NT2/D1 (cell line): Measurements from ENCODE around the gene SLC9A2.

ENCODE experiments used
- DNase-seq: peaks from one replicate; pipeline ENCODE4 v3.0.0-alpha.2; 2011; ENCODE audit warnings: low read depth, low spot score
- H3K27me3 ChIP-seq: 2 replicates; pipeline ENCODE4 v1.6.0; 2011; ENCODE audit warnings: mild to moderate bottlenecking; ENCODE audit not compliant: insufficient read length, insufficient read depth
- H3K36me3 ChIP-seq: 2 replicates; pipeline ENCODE4 v1.6.1; 2011; ENCODE audit warnings: mild to moderate bottlenecking, low read length, mixed read lengths; ENCODE audit not compliant: insufficient read depth, insufficient read length
- H3K4me1 ChIP-seq: 2 replicates; pipeline ENCODE4 v1.5.1; 2011; ENCODE audit not compliant: insufficient read depth, insufficient read length
- H3K4me3 ChIP-seq: 2 replicates; pipeline ENCODE4 v1.5.1; 2011; ENCODE audit warnings: low read depth; ENCODE audit not compliant: insufficient read length
- H3K9ac ChIP-seq: 2 replicates; pipeline ENCODE4 v1.6.0; 2011; ENCODE audit warnings: low read depth; ENCODE audit not compliant: insufficient read length
- H3K9me3 ChIP-seq: 2 replicates; pipeline ENCODE4 v1.5.1; 2011; ENCODE audit warnings: mild to moderate bottlenecking, low read length; ENCODE audit not compliant: insufficient read depth
- SUZ12 ChIP-seq: IDR thresholded peaks from 2 replicates; pipeline ENCODE4 v1.6.1; 2011; ENCODE audit not compliant: insufficient read length, insufficient read depth; ENCODE audit errors: extremely low read depth
- YY1 ChIP-seq: IDR thresholded peaks from 2 replicates; pipeline ENCODE4 v1.6.1; 2011; ENCODE audit not compliant: insufficient read length, insufficient read depth
- ZNF274 ChIP-seq: IDR thresholded peaks from 2 replicates; pipeline ENCODE4 v1.6.1; 2011; ENCODE audit warnings: mild to moderate bottlenecking, low read depth, low read length

SLC9A2 gene

DNA sequence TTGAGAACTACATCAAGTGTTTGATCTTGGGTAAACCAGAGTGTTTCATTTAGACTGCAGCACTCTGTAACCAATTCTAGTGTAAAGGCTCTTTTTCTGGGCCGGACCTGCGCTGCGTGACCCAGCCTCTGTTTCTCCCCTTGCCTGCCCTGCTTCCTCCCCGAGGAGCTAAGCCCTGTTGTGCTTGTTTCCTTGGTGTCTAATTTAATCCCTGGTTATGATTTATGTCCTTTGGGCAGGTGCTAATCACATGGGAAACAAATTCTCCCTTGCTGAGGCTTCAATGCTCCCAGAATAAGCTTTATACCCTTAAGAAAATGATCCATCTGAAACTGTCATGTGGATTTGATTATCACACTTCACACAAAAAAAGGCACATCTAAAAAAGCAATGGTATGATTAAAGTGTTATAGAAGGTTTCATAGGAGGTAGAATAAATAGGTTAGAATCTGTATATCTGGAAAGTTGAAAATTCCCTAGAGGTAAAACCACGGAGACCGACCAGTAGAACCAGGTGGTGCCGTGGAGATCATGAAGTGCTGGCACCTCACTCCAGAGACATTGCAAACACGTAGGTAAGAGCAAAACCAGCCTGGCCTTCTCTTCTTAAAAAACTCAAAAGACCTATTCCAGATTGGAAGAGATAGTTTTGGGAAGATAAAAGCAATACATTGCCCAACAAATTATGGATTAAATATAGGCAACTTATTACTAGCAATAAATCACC, 31.0 kb upstream of the SLC9A2 start:
- TF ChIP-seq ZNF274 (no peak), SUZ12 (no peak), YY1 (no peak)
- Histone ChIP-seq H3K9ac (no peak overlapping the region), H3K4me3 (no peak overlapping the region), H3K36me3 (no peaks in the 10 kb centered on the region), H3K27me3 (no peaks in the 10 kb centered on the region), H3K9me3 (peaks cover 12% of the 10 kb centered on the region; the same call in 1 of the 2 replicates), H3K4me1 (no peaks in the 10 kb centered on the region)
- no peak for DNase-seq

DNA sequence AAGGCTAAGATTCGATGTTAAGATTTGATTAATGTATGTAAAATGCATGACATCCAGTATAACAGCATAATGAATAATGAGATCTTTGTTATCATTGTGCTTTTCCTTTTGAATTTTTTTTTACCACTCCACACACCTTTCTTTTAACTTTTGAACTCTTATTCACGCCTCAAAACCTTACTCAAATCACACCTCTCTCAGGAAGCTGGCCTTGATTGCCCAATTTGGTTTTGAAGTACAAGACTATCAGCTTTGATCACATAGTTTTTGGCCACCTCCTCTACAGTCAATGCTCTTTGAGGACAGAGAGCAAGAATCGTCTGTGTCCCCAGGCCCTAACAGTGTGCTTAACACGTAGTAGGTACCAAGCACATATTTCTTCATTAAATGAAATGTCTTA, 29.9 kb upstream of the SLC9A2 start:
- Histone ChIP-seq H3K4me1 (no peaks in the 10 kb centered on the region), H3K9ac (no peak overlapping the region), H3K4me3 (no peak overlapping the region), H3K27me3 (no peaks in the 10 kb centered on the region), H3K36me3 (no peaks in the 10 kb centered on the region), H3K9me3 (peaks cover 8% of the 10 kb centered on the region; the same call in 1 of the 2 replicates)
- DNase-seq, result no peak
- TF ChIP-seq YY1 (no peak), SUZ12 (no peak), ZNF274 (no peak)

DNA sequence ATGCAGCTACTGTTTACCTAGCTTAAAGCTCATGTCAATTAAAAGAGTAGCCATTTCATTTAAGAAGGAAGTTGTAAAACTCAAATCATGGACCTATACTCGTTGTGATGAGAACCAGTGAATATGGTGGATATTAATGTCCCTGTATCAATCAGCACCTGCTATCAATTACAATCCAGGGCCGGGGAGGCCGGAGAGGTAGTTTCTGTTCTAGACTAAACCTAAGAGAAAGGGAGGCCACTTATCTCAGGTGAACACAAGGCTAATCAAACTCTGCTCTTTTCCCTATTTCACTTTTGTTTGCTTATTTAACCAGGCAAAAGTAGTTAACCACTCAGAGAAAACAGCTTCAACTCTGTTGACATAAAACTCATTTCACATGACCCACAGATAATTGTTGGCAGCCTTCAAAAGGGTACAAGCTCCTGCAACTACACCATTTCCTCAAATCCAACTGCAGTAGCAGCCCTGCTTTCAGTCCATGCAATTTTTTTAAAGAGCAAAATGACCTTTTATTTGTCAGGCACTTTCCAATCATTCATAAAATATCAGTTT, 27.8 kb upstream of the SLC9A2 start:
- TF ChIP-seq SUZ12 (no peak), ZNF274 (no peak), YY1 (no peak)
- no peak overlapping the region for H3K9ac ChIP-seq
- H3K9me3 ChIP-seq, result no peaks in the 10 kb centered on the region
- H3K27me3 ChIP-seq, result no peaks in the 10 kb centered on the region
- no peaks in the 10 kb centered on the region for H3K36me3 ChIP-seq
- H3K4me1 ChIP-seq, result no peaks in the 10 kb centered on the region
- no peak for DNase-seq
- H3K4me3 ChIP-seq, result no peak overlapping the region

DNA sequence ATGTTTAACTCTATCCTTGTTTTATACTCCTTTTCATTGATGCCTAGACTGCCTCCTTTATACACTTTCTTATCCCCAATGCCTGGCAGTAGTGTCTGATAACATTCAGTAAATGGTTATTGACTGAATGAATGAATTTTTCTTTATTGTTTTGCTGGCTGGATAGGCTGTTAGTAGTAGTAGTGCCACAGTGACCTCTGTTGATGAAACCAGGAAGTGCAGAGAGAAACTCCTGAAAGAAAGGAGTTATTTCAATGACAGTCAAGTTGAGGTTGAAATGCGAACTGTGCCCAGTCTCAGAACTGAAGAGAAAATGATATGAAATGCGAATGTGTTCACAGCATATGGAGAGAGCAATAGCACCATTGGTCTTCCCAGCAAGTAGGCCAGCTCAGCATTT, 26.8 kb upstream of the SLC9A2 start:
- TF ChIP-seq YY1, result no peak
- TF ChIP-seq ZNF274, result no peak
- no peak for TF ChIP-seq SUZ12
- Histone ChIP-seq H3K36me3 (no peaks in the 10 kb centered on the region), H3K9ac (no peak overlapping the region), H3K27me3 (no peaks in the 10 kb centered on the region), H3K9me3 (no peaks in the 10 kb centered on the region), H3K4me3 (no peak overlapping the region), H3K4me1 (no peaks in the 10 kb centered on the region)
- no peak for DNase-seq

DNA sequence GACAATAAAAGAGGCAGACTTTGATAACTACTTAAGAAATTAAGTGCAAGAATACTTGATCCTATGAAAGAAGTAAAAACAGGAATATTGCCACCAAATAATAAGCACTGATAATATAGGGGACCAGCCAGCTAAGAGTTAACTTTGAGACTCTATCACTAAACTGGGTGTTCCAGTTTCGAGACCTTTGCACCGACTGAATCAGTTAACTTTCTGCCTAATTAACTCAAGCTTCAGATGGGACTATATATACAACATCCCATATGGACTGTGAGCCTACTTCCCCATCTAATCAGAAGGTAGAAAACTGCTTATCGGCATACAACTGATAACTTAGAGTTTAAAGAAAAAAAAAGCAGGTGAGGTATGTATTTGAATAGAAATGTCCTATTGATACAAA, 25.8 kb upstream of the SLC9A2 start:
- H3K36me3 ChIP-seq, result no peaks in the 10 kb centered on the region
- DNase-seq, result no peak
- TF ChIP-seq YY1 (no peak), ZNF274 (no peak), SUZ12 (no peak)
- no peaks in the 10 kb centered on the region for H3K4me1 ChIP-seq
- H3K4me3 ChIP-seq, result no peak overlapping the region
- H3K9ac ChIP-seq, result no peak overlapping the region
- H3K9me3 ChIP-seq, result no peaks in the 10 kb centered on the region
- H3K27me3 ChIP-seq, result no peaks in the 10 kb centered on the region

DNA sequence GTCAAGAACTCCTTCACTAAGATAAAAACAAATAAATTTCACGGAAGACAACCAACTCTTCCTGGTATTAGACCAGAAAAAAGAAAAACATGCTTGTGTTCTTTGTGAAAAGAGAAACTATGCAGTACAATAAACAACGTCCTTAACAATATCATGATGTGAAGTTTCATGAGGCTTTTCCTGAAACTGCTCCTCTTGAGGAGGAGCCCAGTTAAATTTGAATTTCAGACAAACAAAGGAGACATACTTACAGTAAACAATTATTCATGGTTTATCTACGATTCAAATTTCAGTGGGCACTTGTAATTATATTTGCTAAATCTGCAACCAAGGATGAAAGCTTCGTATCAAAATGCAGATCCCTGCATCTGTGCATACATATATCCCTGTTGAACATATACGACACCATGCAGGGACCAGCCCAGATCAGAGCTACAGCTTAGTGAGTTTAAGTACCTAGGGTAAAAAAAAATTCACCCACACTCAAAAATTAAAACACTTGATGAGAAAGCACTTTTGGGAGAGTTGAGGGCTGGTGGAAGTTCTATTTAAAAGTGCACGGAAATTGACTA, 24.8 kb upstream of the SLC9A2 start:
- no peaks in the 10 kb centered on the region for H3K9me3 ChIP-seq
- H3K36me3 ChIP-seq, result no peaks in the 10 kb centered on the region
- no peaks in the 10 kb centered on the region for H3K4me1 ChIP-seq
- H3K4me3 ChIP-seq, result no peak overlapping the region
- no peak for DNase-seq
- no peak for TF ChIP-seq ZNF274
- TF ChIP-seq SUZ12, result no peak
- TF ChIP-seq YY1, result no peak
- H3K9ac ChIP-seq, result no peak overlapping the region
- no peaks in the 10 kb centered on the region for H3K27me3 ChIP-seq

DNA sequence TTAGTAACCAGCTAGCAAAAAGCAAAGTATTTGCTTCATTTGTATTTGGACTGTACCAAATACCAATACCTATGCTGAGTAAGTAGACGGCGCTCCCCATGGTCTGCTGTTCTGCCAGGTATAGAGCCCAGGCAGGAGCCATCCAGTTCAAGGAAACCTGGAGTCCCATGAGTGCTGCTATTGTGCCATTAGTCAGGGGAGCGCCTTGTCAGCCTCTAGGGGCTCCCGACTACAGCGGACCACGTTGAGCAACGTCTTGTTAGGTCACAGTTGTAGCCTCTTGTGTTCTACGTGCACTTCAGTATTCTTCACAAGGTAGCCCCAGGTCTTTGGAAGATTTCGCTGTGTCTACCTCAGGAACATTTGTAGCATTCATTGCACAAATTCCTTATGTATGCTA, 21.6 kb upstream of the SLC9A2 start:
- Histone ChIP-seq H3K9me3 (no peaks in the 10 kb centered on the region), H3K4me3 (no peak overlapping the region), H3K4me1 (no peaks in the 10 kb centered on the region), H3K9ac (no peak overlapping the region), H3K27me3 (no peaks in the 10 kb centered on the region), H3K36me3 (no peaks in the 10 kb centered on the region)
- TF ChIP-seq YY1, result no peak
- no peak for DNase-seq

DNA sequence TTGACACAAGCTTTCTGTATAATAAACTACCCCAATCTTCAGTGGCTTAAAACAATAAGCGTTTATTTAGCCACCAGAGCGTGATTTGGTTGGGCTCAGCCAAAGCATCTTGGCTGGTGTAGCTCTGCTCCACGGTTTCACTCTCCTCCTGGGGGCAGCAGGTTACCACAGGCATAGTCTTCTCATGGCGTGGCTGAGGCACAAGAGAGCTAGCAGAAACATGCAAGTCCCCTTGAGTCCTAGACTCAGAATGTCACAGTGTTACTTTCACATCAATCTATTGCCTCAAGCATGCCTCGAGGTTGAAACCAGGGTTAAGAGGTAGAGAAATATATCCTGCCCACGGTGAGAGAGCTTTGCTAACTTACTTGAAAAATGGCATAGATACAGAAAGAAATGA, 19.9 kb upstream of the SLC9A2 start:
- no peak for DNase-seq
- H3K9me3 ChIP-seq, result no peaks in the 10 kb centered on the region
- H3K36me3 ChIP-seq, result no peaks in the 10 kb centered on the region
- H3K27me3 ChIP-seq, result no peaks in the 10 kb centered on the region
- H3K4me1 ChIP-seq, result no peaks in the 10 kb centered on the region
- TF ChIP-seq SUZ12 (no peak), ZNF274 (no peak), YY1 (no peak)
- H3K9ac ChIP-seq, result no peak overlapping the region
- no peak overlapping the region for H3K4me3 ChIP-seq
